PFSK-1 (cell line): ENCODE results near the gene SEMA4G.

Experiments
- POLR2AphosphoS5 ChIP-seq: IDR thresholded peaks from 2 replicates; pipeline ENCODE4 v1.6.1; 2012; ENCODE audit warnings: low read depth, mild to moderate bottlenecking, control low read depth, low read length, moderate library complexity
- SIN3A ChIP-seq: IDR thresholded peaks from 2 replicates; pipeline ENCODE4 v1.6.1; 2012; ENCODE audit warnings: mild to moderate bottlenecking, low read length, moderate library complexity, borderline replicate concordance; ENCODE audit not compliant: insufficient read depth
- TAF1 ChIP-seq: IDR thresholded peaks from 2 replicates; pipeline ENCODE4 v1.6.1; 2012; ENCODE audit warnings: low read length, control low read depth, borderline replicate concordance; ENCODE audit not compliant: insufficient read depth

GRCh38 chr10:100998183-100998990, 29.1 kb downstream of the SEMA4G start:
- no peak for TF ChIP-seq POLR2AphosphoS5
- TF ChIP-seq TAF1 = 0 out of 2 replicates have a peak, but pooled peaks have one; percentile 27
- 0 out of 2 replicates have a peak, but pooled peaks have one; percentile 18 for TF ChIP-seq SIN3A
